HEK293 (cell line): ENCODE data around the gene FOXS1.

Experiments
- CTCF ChIA-PET: fragments of 350-600 bp; formaldehyde crosslinking; extraction: SDS; loops from one replicate; lab custom pipeline; 2021; ENCODE audit warnings: antibody characterized with exemption; lab: Yijun Ruan, JAX
- POLR2A ChIA-PET: fragments of 300-600 bp; formaldehyde crosslinking; extraction: SDS; loops from one replicate; lab custom pipeline; 2020; ENCODE audit warnings: antibody characterized with exemption, inconsistent platforms; lab: Yijun Ruan, JAX
- H3K27ac ChIP-seq: fragments of 200-500 bp; sonication (Bioruptor generic); 2 replicates; pipeline ENCODE4 v1.5.1; 2014; ENCODE audit warnings: low read depth, low read length, control low read depth, inconsistent platforms; ENCODE audit errors: extremely low read depth
- H3K36me3 ChIP-seq, 2 experiments: fragments of 200-500 bp in 1 of 2; sonication (Bioruptor generic) in 1 of 2; 1 replicate in 1 of 2; 2 replicates in 1 of 2; pipeline ENCODE4 v1.5.1; 2014 to 2017; ENCODE audit warnings: inconsistent platforms in 2 of 2, low read length in 2 of 2; ENCODE audit not compliant: control insufficient read depth in 2 of 2, insufficient read depth in 1 of 2
- H3K4me1 ChIP-seq: fragments of 200-500 bp; sonication (Bioruptor generic); 2 replicates; pipeline ENCODE4 v1.5.1; 2014; ENCODE audit warnings: mild to moderate bottlenecking, low read length, inconsistent platforms; ENCODE audit not compliant: control insufficient read depth, insufficient read depth
- H3K4me3 ChIP-seq: 2 replicates; pipeline ENCODE4 v1.5.1; 2011; ENCODE audit warnings: low read depth, mild to moderate bottlenecking, control low read depth, low read length, moderate library complexity
- H3K9me3 ChIP-seq: fragments of 200-500 bp; sonication (Bioruptor generic); 2 replicates; pipeline ENCODE4 v1.5.1; 2014; ENCODE audit warnings: low read depth, low read length, inconsistent platforms; ENCODE audit not compliant: control insufficient read depth, insufficient read depth
- ATF2 ChIP-seq: fragments of 450-650 bp; formaldehyde crosslinking; IDR thresholded peaks from 2 replicates; pipeline ENCODE4 v1.5.1; 2016; ENCODE audit warnings: missing biosample characterization, missing genetic modification characterization, low read depth
- GLIS1 ChIP-seq: fragments of 450-650 bp; formaldehyde crosslinking; IDR thresholded peaks from 2 replicates; pipeline ENCODE4 v1.5.1; 2016; ENCODE audit warnings: missing biosample characterization, missing genetic modification characterization
- INSM2 ChIP-seq: fragments of 450-650 bp; formaldehyde crosslinking; IDR thresholded peaks from 2 replicates; pipeline ENCODE4 v1.5.1; 2016; ENCODE audit warnings: missing biosample characterization, missing genetic modification characterization
- KLF8 ChIP-seq: fragments of 450-650 bp; formaldehyde crosslinking; IDR thresholded peaks from 2 replicates; pipeline ENCODE4 v1.5.1; 2016; ENCODE audit warnings: missing biosample characterization, missing genetic modification characterization
- MYNN ChIP-seq: fragments of 450-650 bp; formaldehyde crosslinking; IDR thresholded peaks from 2 replicates; pipeline ENCODE4 v1.5.1; 2016; ENCODE audit warnings: missing biosample characterization, missing genetic modification characterization, borderline replicate concordance
- SCRT2 ChIP-seq: fragments of 450-650 bp; formaldehyde crosslinking; IDR thresholded peaks from 2 replicates; pipeline ENCODE4 v1.5.1; 2016; ENCODE audit warnings: missing biosample characterization, missing genetic modification characterization
- ZEB2 ChIP-seq: fragments of 450-650 bp; formaldehyde crosslinking; IDR thresholded peaks from 2 replicates; pipeline ENCODE4 v1.5.1; 2016; ENCODE audit warnings: missing biosample characterization, missing genetic modification characterization
- ZIC2 ChIP-seq: fragments of 450-650 bp; formaldehyde crosslinking; IDR thresholded peaks from 2 replicates; pipeline ENCODE4 v1.5.1; 2016; ENCODE audit warnings: missing biosample characterization, missing genetic modification characterization
- ZNF335 ChIP-seq: fragments of 450-650 bp; formaldehyde crosslinking; conservative IDR thresholded peaks from 2 replicates; pipeline ENCODE4 v1.5.1; 2016; ENCODE audit warnings: missing biosample characterization, missing genetic modification characterization
- ZNF341 ChIP-seq: fragments of 450-650 bp; formaldehyde crosslinking; IDR thresholded peaks from 2 replicates; pipeline ENCODE4; 2016; ENCODE audit warnings: low read depth, missing biosample characterization, missing genetic modification characterization
- ZNF391 ChIP-seq: fragments of 450-650 bp; formaldehyde crosslinking; IDR thresholded peaks from 2 replicates; pipeline ENCODE4 v1.5.1; 2016; ENCODE audit warnings: low read depth, missing biosample characterization, missing genetic modification characterization, borderline replicate concordance
- ZNF521 ChIP-seq: fragments of 450-650 bp; formaldehyde crosslinking; IDR thresholded peaks from 2 replicates; pipeline ENCODE4 v1.5.1; 2017; ENCODE audit warnings: missing biosample characterization, mild to moderate bottlenecking, missing genetic modification characterization
- ZNF549 ChIP-seq: fragments of 450-650 bp; IDR thresholded peaks from 2 replicates; pipeline ENCODE4 v1.5.1; 2018; ENCODE audit warnings: missing biosample characterization, missing genetic modification characterization, mild to moderate bottlenecking, inconsistent platforms, moderate library complexity
- ZNF580 ChIP-seq: fragments of 450-650 bp; formaldehyde crosslinking; IDR thresholded peaks from 2 replicates; pipeline ENCODE4 v1.5.1; 2016; ENCODE audit warnings: missing biosample characterization, missing genetic modification characterization
- ZNF621 ChIP-seq: fragments of 450-650 bp; formaldehyde crosslinking; IDR thresholded peaks from 2 replicates; pipeline ENCODE4 v1.5.1; 2017; ENCODE audit warnings: missing biosample characterization, missing genetic modification characterization
- ZNF692 ChIP-seq: fragments of 450-650 bp; formaldehyde crosslinking; IDR thresholded peaks from 2 replicates; pipeline ENCODE4 v1.5.1; 2016; ENCODE audit warnings: missing biosample characterization, missing genetic modification characterization
- ZNF768 ChIP-seq: fragments of 450-650 bp; formaldehyde crosslinking; IDR thresholded peaks from 2 replicates; pipeline ENCODE4 v1.5.1; 2018; ENCODE audit warnings: missing biosample characterization, mild to moderate bottlenecking, missing genetic modification characterization
- ZNF791 ChIP-seq: fragments of 450-650 bp; formaldehyde crosslinking; IDR thresholded peaks from 2 replicates; pipeline ENCODE4 v1.5.1; 2016; ENCODE audit warnings: missing biosample characterization, missing genetic modification characterization

The FOXS1 gene

GRCh38 chr20:31840906-31841816, 4.2 kb downstream of the FOXS1 start (continued):
- no peak for TF ChIP-seq INSM2 (tag by site-specific recombination)
- TF ChIP-seq ZNF335 (tag by site-specific recombination), result no peak

GRCh38 chr20:31839782-31840487, 5.5 kb downstream of the FOXS1 start:
- CTCF ChIA-PET, result interaction anchor here (4.5 to 8.4 kb wide), 2 partner anchors 7 to 13 kb away, joined by 35 to 87 read pairs; partner anchors contain the start of gene FOXS1

DNA sequence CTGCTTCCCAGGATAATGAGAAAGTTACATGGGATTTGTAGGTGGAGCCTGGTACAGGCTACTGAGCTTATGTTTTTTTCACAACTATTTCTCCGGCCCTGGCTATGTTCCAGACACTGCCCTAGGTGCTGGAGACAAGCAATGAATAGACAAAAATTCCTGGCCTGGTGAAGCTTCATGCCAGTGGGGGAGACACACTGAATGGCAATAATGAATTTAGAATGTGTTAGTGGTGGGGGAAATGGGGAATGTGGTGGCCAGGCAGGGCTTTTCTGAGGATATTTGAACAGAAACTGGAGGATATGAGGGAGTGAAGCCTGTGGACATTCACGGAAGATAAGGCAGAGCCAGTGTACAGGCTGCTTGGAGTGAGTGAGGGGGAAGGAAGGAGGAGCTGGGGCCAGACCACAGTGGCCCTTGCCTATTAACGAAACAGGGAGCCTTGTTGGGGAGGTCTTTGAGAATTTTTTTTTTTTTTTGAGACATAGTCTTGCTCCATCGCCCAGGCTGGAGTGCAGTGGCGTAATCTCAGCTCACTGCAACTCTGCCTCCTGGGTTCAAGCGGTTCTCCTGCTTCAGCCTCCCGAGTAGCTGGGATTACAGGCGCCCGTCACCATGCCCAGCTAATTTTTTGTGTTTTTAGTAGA, 6.6 kb downstream of the FOXS1 start:
- Histone ChIP-seq H3K27ac (no peak overlapping the region), H3K4me3 (no peak overlapping the region), H3K9me3 (no peaks in the 10 kb centered on the region), H3K4me1 (no peaks in the 10 kb centered on the region), H3K36me3 (no peaks in the 10 kb centered on the region)
- ChIA-PET POLR2A (interaction anchor here (0.6 to 2.2 kb wide), 2 partner anchors 11 to 41 kb away, joined by 7 to 8 read pairs; no protein-coding TSS in a partner anchor), CTCF (interaction anchor here (1.1 to 8.4 kb wide), 5 partner anchors 8 to 192 kb away, joined by 3 to 87 read pairs (median 35); partner anchors contain the start of genes FOXS1 and PDRG1)
- TF ChIP-seq ZEB2 (no peak), ZNF391 (no peak), SCRT2 (tag by site-specific recombination) (no peak), ZNF549 (tag by site-specific recombination) (no peak), KLF8 (no peak)
- TF ChIP-seq, all 188 proteins: peak for 0

More at GRCh38 chr20:31839782-31840487, 5.5 kb downstream of the FOXS1 start:
- TF ChIP-seq ZNF768 (tag by site-specific recombination), result peak; percentile 90; the same call in 1 of the 2 replicates
- TF ChIP-seq ATF2 (tag by site-specific recombination), result no peak
- POLR2A ChIA-PET, result interaction anchor here (2.2 kb wide), 1 partner anchor 40 kb away, joined by 8 read pairs; no protein-coding TSS in a partner anchor
- no peak overlapping the region for H3K27ac ChIP-seq
- no peaks in the 10 kb centered on the region for H3K9me3 ChIP-seq
- H3K36me3 ChIP-seq, result no peaks in the 10 kb centered on the region
- no peak overlapping the region for H3K4me3 ChIP-seq
- no peaks in the 10 kb centered on the region for H3K4me1 ChIP-seq

- no peak overlapping the region for H3K27ac ChIP-seq
- H3K36me3 ChIP-seq, result no peaks in the 10 kb centered on the region
- H3K4me3 ChIP-seq, result no peak overlapping the region
- ChIA-PET CTCF (interaction anchor here (0.8 to 8.4 kb wide), 7 partner anchors 9 to 193 kb away, joined by 3 to 87 read pairs (median 7); partner anchors contain the start of genes FOXS1 and PDRG1), POLR2A (interaction anchor here (0.6 to 2.2 kb wide), 4 partner anchors 10 to 1579 kb away, joined by 3 to 8 read pairs (median 6); no protein-coding TSS in a partner anchor)
- no peaks in the 10 kb centered on the region for H3K4me1 ChIP-seq
- no peaks in the 10 kb centered on the region for H3K9me3 ChIP-seq
- no peak for TF ChIP-seq ZNF580
- TF ChIP-seq GLIS1 (tag by site-specific recombination), result peak; percentile 18; the same call in 1 of the 2 replicates
- TF ChIP-seq SCRT2 (tag by site-specific recombination), result peak; percentile 52
- no peak for TF ChIP-seq ZNF621 (tag by site-specific recombination)
- TF ChIP-seq ZNF521 (tag by site-specific recombination), result no peak
- no peak for TF ChIP-seq MYNN
- TF ChIP-seq ZNF791, result no peak
- peak; percentile 23; the same call in 1 of the 2 replicates for TF ChIP-seq ZIC2
- TF ChIP-seq ZNF341 (tag by site-specific recombination), result no peak
- no peak for TF ChIP-seq ZNF692 (tag by site-specific recombination)
Measured at GRCh38 chr20:31837896-31838397, 7.5 kb downstream of the FOXS1 start.
